H1 (cell line): ENCODE data around the gene GET3. TPM values are rescaled to one million over a fixed set of nuclear protein-coding genes. Genes with fewer than 3 reads are reported as not detected.

Experiments
- CTCF ChIA-PET: fragments of 300-600 bp; sonication (Branson Sonifier 250); formaldehyde crosslinking; loops from one replicate; lab custom pipeline; 2021; ENCODE audit not compliant: partially characterized antibody; lab: Charles Lee
- POLR2A ChIA-PET: fragments of 300-600 bp; sonication (Branson Sonifier 250); formaldehyde crosslinking; loops from one replicate; lab custom pipeline; 2021; ENCODE audit warnings: inconsistent platforms; ENCODE audit not compliant: partially characterized antibody; lab: Charles Lee
- DNase-seq, 2 experiments: peaks; one replicate each; pipeline versions ENCODE4 v3.0.0 to v3.0.0-alpha.2; 2010 to 2022; ENCODE audit warnings: low spot score in 2 of 2, low read depth in 1 of 2, mixed read lengths in 1 of 2
- FAIRE-seq: peaks from 2 replicates; lab custom pipeline; 2011; peaks lifted over from hg19 to GRCh38; lab: Jason Lieb, UNC
- H2AFZ ChIP-seq: 2 replicates; pipeline ENCODE4 v1.8.1; 2012; ENCODE audit warnings: low read length, inconsistent platforms
- H2AK5ac ChIP-seq: 2 replicates; pipeline ENCODE4 v1.6.1; 2013; ENCODE audit warnings: low read depth, low read length
- H2BK120ac ChIP-seq: replicated peaks from 2 replicates; pipeline ENCODE3; 2013; ENCODE audit warnings: low read depth, low read length, inconsistent platforms
- H2BK12ac ChIP-seq: 2 replicates; pipeline ENCODE4 v1.6.1; 2013; ENCODE audit warnings: low read depth, low read length
- H2BK15ac ChIP-seq: 2 replicates; pipeline ENCODE4 v1.6.1; 2013; ENCODE audit warnings: low read length
- H2BK20ac ChIP-seq: 2 replicates; pipeline ENCODE4 v1.6.1; 2013; ENCODE audit warnings: low read length
- H2BK5ac ChIP-seq: 2 replicates; pipeline ENCODE4 v1.6.1; 2013; ENCODE audit warnings: low read depth, low read length
- H3K14ac ChIP-seq: 2 replicates; pipeline ENCODE4 v1.6.1; 2013; ENCODE audit warnings: inconsistent platforms; ENCODE audit not compliant: insufficient read length
- H3K18ac ChIP-seq: 2 replicates; pipeline ENCODE4 v1.6.1; 2013; ENCODE audit warnings: low read length; ENCODE audit errors: extremely low read depth
- H3K23ac ChIP-seq: 2 replicates; pipeline ENCODE4 v1.6.1; 2013; ENCODE audit warnings: inconsistent platforms; ENCODE audit not compliant: insufficient read length
- H3K23me2 ChIP-seq: 2 replicates; pipeline ENCODE4 v1.6.1; 2013; ENCODE audit warnings: low read depth, low read length
- H3K27ac ChIP-seq: 2 replicates; pipeline ENCODE4 v1.6.1; 2011; ENCODE audit warnings: low read depth, low read length, inconsistent platforms
- H3K27me3 ChIP-seq, 4 experiments: replicated peaks in 1 of 4; 1 replicate in 1 of 4; 2 replicates in 3 of 4; pipeline versions ENCODE4 v1.6.1 to v1.8.1; 2011 to 2013; ENCODE audit warnings: low read length in 3 of 4, mild to moderate bottlenecking in 3 of 4, inconsistent platforms in 2 of 4, mixed read lengths in 2 of 4, moderate library complexity in 1 of 4; ENCODE audit not compliant: control insufficient read depth in 3 of 4, insufficient read depth in 3 of 4; ENCODE audit errors: extremely low read depth in 1 of 4
- H3K36me3 ChIP-seq, 4 experiments: 2 replicates each; pipeline versions ENCODE4 v1.6.1 to v1.8.1; 2011 to 2013; ENCODE audit warnings: mild to moderate bottlenecking in 4 of 4, low read length in 3 of 4, moderate library complexity in 2 of 4, control low read depth in 1 of 4, inconsistent platforms in 1 of 4; ENCODE audit not compliant: insufficient read depth in 4 of 4, control insufficient read depth in 2 of 4
- H3K4ac ChIP-seq: replicated peaks from 2 replicates; pipeline ENCODE3; 2013; ENCODE audit warnings: low read length, low read depth, mixed read lengths, inconsistent platforms; ENCODE audit not compliant: insufficient read length
- H3K4me1 ChIP-seq, 4 experiments: replicated peaks in 1 of 4; 1 replicate in 1 of 4; 2 replicates in 3 of 4; pipeline versions ENCODE4 v1.6.1 to v1.8.1; 2011 to 2013; ENCODE audit warnings: low read length in 3 of 4, inconsistent platforms in 2 of 4, mixed read lengths in 1 of 4; ENCODE audit not compliant: insufficient read depth in 4 of 4, control insufficient read depth in 3 of 4
- H3K4me2 ChIP-seq, 2 experiments: 2 replicates each; pipeline versions ENCODE4 v1.6.1 to v1.8.1; 2011 to 2013; ENCODE audit warnings: low read depth in 2 of 2, low read length in 2 of 2, control low read depth in 1 of 2, inconsistent platforms in 1 of 2, mild to moderate bottlenecking in 1 of 2; ENCODE audit not compliant: insufficient read depth in 1 of 2
- H3K4me3 ChIP-seq, 4 experiments: fragments of 200-600, 300-600 bp in 1 of 4; sonication (generic), shearing (Covaris generic), sonication (Bioruptor Twin) in 1 of 4; 2 replicates each; pipeline versions ENCODE4 v1.5.1 to v1.8.1; 2011 to 2016; ENCODE audit warnings: low read length in 4 of 4, low read depth in 3 of 4, control low read depth in 2 of 4, inconsistent platforms in 2 of 4, mild to moderate bottlenecking in 2 of 4, mixed read lengths in 1 of 4, moderate library complexity in 1 of 4; ENCODE audit not compliant: insufficient read depth in 2 of 4; ENCODE audit errors: extremely low read depth in 1 of 4
- H3K56ac ChIP-seq: replicated peaks from 2 replicates; pipeline ENCODE3; 2013; ENCODE audit warnings: low read depth, mild to moderate bottlenecking, mixed read lengths, low read length, inconsistent platforms; ENCODE audit not compliant: insufficient read length
- H3K79me1 ChIP-seq: 2 replicates; pipeline ENCODE4 v1.6.1; 2013; ENCODE audit warnings: low read depth, low read length, control low read depth
- H3K79me2 ChIP-seq, 2 experiments: 2 replicates each; pipeline versions ENCODE4 v1.6.1 to v1.8.1; 2012 to 2013; ENCODE audit warnings: low read length in 2 of 2, mild to moderate bottlenecking in 2 of 2, inconsistent platforms in 1 of 2; ENCODE audit not compliant: insufficient read depth in 2 of 2, control insufficient read depth in 1 of 2
- H3K9ac ChIP-seq, 4 experiments: replicated peaks in 1 of 4; 1 replicate in 1 of 4; 2 replicates in 3 of 4; pipeline versions ENCODE4 v1.6.1 to v1.8.1; 2011 to 2013; ENCODE audit warnings: low read depth in 3 of 4, low read length in 3 of 4, control low read depth in 2 of 4, mild to moderate bottlenecking in 2 of 4, moderate library complexity in 2 of 4, inconsistent platforms in 1 of 4; ENCODE audit errors: extremely low read depth in 1 of 4
- H3K9me3 ChIP-seq, 2 experiments: 2 replicates each; pipeline versions ENCODE4 v1.6.1 to v1.8.1; 2012 to 2013; ENCODE audit warnings: mild to moderate bottlenecking in 2 of 2, moderate library complexity in 2 of 2, control low read depth in 1 of 2, inconsistent platforms in 1 of 2, low read depth in 1 of 2, low read length in 1 of 2, mixed read lengths in 1 of 2; ENCODE audit not compliant: insufficient read depth in 2 of 2
- H4K20me1 ChIP-seq, 2 experiments: replicated peaks in 1 of 2; 2 replicates each; pipeline versions ENCODE3 to v1.8.1; 2011 to 2013; ENCODE audit warnings: inconsistent platforms in 2 of 2, low read length in 2 of 2, mild to moderate bottlenecking in 1 of 2; ENCODE audit not compliant: insufficient read depth in 2 of 2, control insufficient read depth in 1 of 2
- H4K5ac ChIP-seq: 2 replicates; pipeline ENCODE4 v1.6.1; 2013; ENCODE audit warnings: low read length, low read depth, mixed read lengths, inconsistent platforms; ENCODE audit not compliant: insufficient read length
- H4K8ac ChIP-seq: 2 replicates; pipeline ENCODE4 v1.8.0; 2013; ENCODE audit warnings: mild to moderate bottlenecking, moderate library complexity, low read length, inconsistent platforms; ENCODE audit not compliant: insufficient read depth; ENCODE audit errors: extremely low read depth
- H4K91ac ChIP-seq: replicated peaks from 2 replicates; pipeline ENCODE3; 2013; ENCODE audit warnings: low read length, mixed read lengths, inconsistent platforms; ENCODE audit not compliant: insufficient read length
- ASH2L ChIP-seq: fragments of 200-600, 300-600 bp; sonication (generic); IDR thresholded peaks from one replicate; pipeline ENCODE4 v1.7.1; 2017; ENCODE audit warnings: low read length
- BACH1 ChIP-seq: IDR thresholded peaks from 2 replicates; pipeline ENCODE4 v1.6.1; 2012; ENCODE audit warnings: low read length, improper control_type of control experiment
- CBX5 ChIP-seq: fragments of 300-800, 300-1000 bp; sonication (generic); IDR thresholded peaks from 2 replicates; pipeline ENCODE4 v1.7.1; 2016; ENCODE audit warnings: antibody characterized with exemption, low read length, low read depth
- CHD1 ChIP-seq: IDR thresholded peaks from 2 replicates; pipeline ENCODE4 v1.6.1; 2012; ENCODE audit warnings: low read depth, low read length, improper control_type of control experiment
- CREB1 ChIP-seq: IDR thresholded peaks from 2 replicates; pipeline ENCODE4 v1.6.1; 2012; ENCODE audit warnings: inconsistent platforms
- GTF2F1 ChIP-seq: IDR thresholded peaks from 2 replicates; pipeline ENCODE4 v1.6.1; 2012; ENCODE audit warnings: low read depth, low read length, improper control_type of control experiment, borderline replicate concordance
- KDM5A ChIP-seq: fragments of 200-600 bp; IDR thresholded peaks from 2 replicates; pipeline ENCODE4 v1.7.1; 2012; ENCODE audit warnings: mild to moderate bottlenecking, low read length, inconsistent platforms, mixed read lengths
- MAFK ChIP-seq: IDR thresholded peaks from 2 replicates; pipeline ENCODE4 v1.6.1; 2012; ENCODE audit warnings: low read depth, mild to moderate bottlenecking, improper control_type of control experiment, low read length
- POLR2A ChIP-seq, 2 experiments: IDR thresholded peaks; 1 replicate in 1 of 2; 2 replicates in 1 of 2; pipeline ENCODE4 v1.6.1; 2011; ENCODE audit warnings: low read depth in 2 of 2, low read length in 2 of 2, mild to moderate bottlenecking in 2 of 2; ENCODE audit errors: control extremely low read depth in 1 of 2
- SIRT6 ChIP-seq: IDR thresholded peaks from one replicate; pipeline ENCODE4 v1.7.1; 2012; ENCODE audit warnings: low read length, inconsistent platforms
- SP2 ChIP-seq: IDR thresholded peaks from 2 replicates; pipeline ENCODE4 v1.6.1; 2012; ENCODE audit warnings: mild to moderate bottlenecking, low read length, inconsistent platforms
- SUZ12 ChIP-seq: fragments of 200-600 bp; sonication (generic); IDR thresholded peaks from 2 replicates; pipeline ENCODE4 v1.6.1; 2012; ENCODE audit warnings: mild to moderate bottlenecking, inconsistent platforms, low read length, moderate library complexity, mixed read lengths
- YY1 ChIP-seq: IDR thresholded peaks from 2 replicates; pipeline ENCODE4 v1.6.1; 2011; ENCODE audit warnings: low read depth, mild to moderate bottlenecking, low read length
- WGBS, 2 experiments: shearing (Covaris generic) in 1 of 2; methylation state at CpG; one replicate each; pipeline versions ENCODE4 v1.1.6 to v1.1.7; 2013 to 2015; ENCODE audit warnings: low lambda C conversion rate in 2 of 2, mixed read lengths in 2 of 2, inconsistent platforms in 1 of 2, low coverage in 1 of 2, missing lambda C conversion rate in 1 of 2; ENCODE audit not compliant: insufficient replicate concordance in 2 of 2, insufficient coverage in 1 of 2, insufficient read length in 1 of 2; ENCODE audit errors: extremely low coverage in 1 of 2, missing lambda C conversion rate in 1 of 2; 5-methylcytosine and 5-hydroxymethylcytosine counted together
- polyA plus RNA-seq, 7 experiments: library from polyadenylated mRNA; depleted of rRNA in 3 of 7; stranded (reverse) in 5 of 7; unstranded in 2 of 7; fragments of >200 nt in 5 of 7; fragments of 200-250 nt in 2 of 7; gene quantifications; 1 replicate in 5 of 7; 2 replicates in 1 of 7; 4 replicates in 1 of 7; pipeline versions ENCODE4 v1.2.1 to v1.2.3, GENCODE V29; 2011 to 2013; ENCODE audit warnings: missing spikeins in 2 of 7, mixed read lengths in 2 of 7
- total RNA-seq: library from RNA; stranded (reverse); fragmentation: NEBNext Ultra II Directional; extraction: Animal tissue kit (Norgen Biotek cat#: 25700); gene quantifications from 2 replicates; pipeline ENCODE4 v1.2.1, GENCODE V29; 2021

The GET3 gene
- total and polyA plus RNA-seq, 2 of the 8 experiments (the other 6 are each of a cell fraction or from before 2014, with no cell fraction given) = 105 to 297 TPM

DNA sequence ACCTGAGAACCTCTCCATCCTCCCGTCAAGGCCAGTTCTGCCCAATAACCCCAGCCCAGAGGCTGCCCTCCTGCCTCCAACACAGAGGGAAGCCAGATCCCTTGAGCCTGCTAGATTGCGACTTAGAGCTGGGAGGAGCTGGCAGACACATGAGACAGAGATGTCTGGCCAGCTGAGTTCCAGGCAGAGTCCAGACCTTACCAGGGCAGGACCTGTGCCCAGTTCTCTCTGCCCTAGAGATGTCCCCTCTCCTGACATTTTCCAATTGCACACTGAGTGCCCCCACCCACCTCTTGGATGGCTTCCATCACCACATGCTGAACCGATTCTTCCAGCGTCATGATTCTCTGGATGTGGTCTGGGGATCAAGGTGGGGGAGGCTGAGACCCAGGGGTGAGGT is 35.0 kb downstream of the GET3 start:
- Histone ChIP-seq H3K14ac (no peak overlapping the region), H2BK15ac (no peak overlapping the region), H3K4me1 (peaks cover 2 to 15% (median 8%) of the 10 kb centered on the region in 4 experiments), H3K18ac (no peak overlapping the region), H3K4me3 (no peak overlapping the region), H2BK5ac (no peak overlapping the region), H2BK12ac (no peak overlapping the region), H4K91ac (no peak overlapping the region), H2BK20ac (no peak overlapping the region), H3K23me2 (peaks cover 7% of the 10 kb centered on the region; the same call in 1 of the 2 replicates), H3K4ac (no peak overlapping the region), H3K79me1 (no peaks in the 10 kb centered on the region), H3K9me3 (no peaks in the 10 kb centered on the region), H3K56ac (no peak overlapping the region), H3K27me3 (no peaks in the 10 kb centered on the region), H3K79me2 (no peaks in the 10 kb centered on the region), H4K20me1 (peaks cover 0 to 3% of the 10 kb centered on the region in 2 experiments), H3K4me2 (no peak overlapping the region), H2BK120ac (no peak overlapping the region), H3K9ac (no peak overlapping the region), H3K27ac (no peak overlapping the region), H4K8ac (no peak overlapping the region; the same call in 1 of the 2 replicates), H2AK5ac (no peak overlapping the region), H2AFZ (no peak overlapping the region), H3K36me3 (peaks cover 0 to 17% (median 7%) of the 10 kb centered on the region in 4 experiments; a peak in 7 of 8 replicates), H4K5ac (no peak overlapping the region), H3K23ac (no peak overlapping the region)
- TF ChIP-seq GTF2F1 (no peak), KDM5A (no peak), POLR2A (IDR thresholded peaks at IDR 0.05; ENCODE audit: control extremely low read depth in 1 of 2, low read depth in 2 of 2, low read length in 2 of 2) (no peak), SUZ12 (no peak), CHD1 (no peak), SP2 (no peak), MAFK (no peak), YY1 (no peak), CREB1 (no peak), BACH1 (no peak), CBX5 (no peak), SIRT6 (no peak), ASH2L (no peak)
- FAIRE-seq (no peak), DNase-seq (no peak)
- ChIA-PET POLR2A (interaction anchor here (3.1 to 16.6 kb wide), 4 partner anchors 12 to 38 kb away, joined by 8 to 317 read pairs (median 11); partner anchors contain the start of genes JUNB, PRDX2, THSD8 and TRIR), CTCF (interaction anchor here (1.2 to 11.2 kb wide), 6 partner anchors 9 to 67 kb away, joined by 3 to 137 read pairs (median 6); no protein-coding TSS in a partner anchor)
- 92% methylated on average over 4 of the region's 4 CpGs; no CpG with 5 or more reads in 1 of the 2 experiments for WGBS, 2 experiments
